Stimulated activated CD4-positive, alpha-beta T cell treated with anti-CD3 and anti-CD28 coated beads, Interleukin-15, amount 100 ng/mL, for 48 hours (primary cell): Measurements from ENCODE around the gene TSSK2.
"Not testable (repeated sequence)": the region's sequence is repeated elsewhere in the genome, so short reads cannot be mapped to it uniquely, and the experiment has no call there.

ENCODE experiments used
- DNase-seq, 2 donors: peaks; one replicate each; pipeline ENCODE4 v3.0.0-alpha.2; 2020; ENCODE audit warnings: low read depth in 2 of 2

Gene TSSK2

GRCh38 chr22:19130959-19131684 lies at the start of gene TSSK2:
TSSK2 (plus strand) TSS chr22:19131308; CDS start chr22:19131400, 92 bp downstream.
- DNase-seq: no peak

DNA sequence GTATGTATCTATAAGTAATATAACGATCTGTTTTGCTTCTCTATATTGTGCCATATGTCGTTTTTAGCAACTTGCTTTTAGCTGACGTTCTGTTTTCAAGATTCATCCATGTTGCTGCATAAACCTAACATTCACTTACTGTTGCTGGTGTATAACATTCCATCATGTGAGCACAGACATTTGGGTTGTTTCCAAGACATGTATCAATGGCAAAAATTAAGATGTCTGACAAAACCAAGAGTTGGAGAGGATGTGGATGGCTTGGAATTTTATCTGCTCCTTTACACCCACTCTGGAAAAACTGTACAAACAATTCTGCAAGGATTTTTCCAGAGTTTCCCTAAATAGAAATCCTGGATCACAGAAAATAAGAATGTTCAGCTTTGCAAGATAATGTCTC lies 49.8 kb upstream of the TSSK2 start:
- no peak for DNase-seq

GRCh38 chr22:19082101-19082500 lies 49.0 kb upstream of the TSSK2 start:
- no peak for DNase-seq

GRCh38 chr22:19082793-19083192 lies 48.3 kb upstream of the TSSK2 start:
- no peak for DNase-seq

DNA sequence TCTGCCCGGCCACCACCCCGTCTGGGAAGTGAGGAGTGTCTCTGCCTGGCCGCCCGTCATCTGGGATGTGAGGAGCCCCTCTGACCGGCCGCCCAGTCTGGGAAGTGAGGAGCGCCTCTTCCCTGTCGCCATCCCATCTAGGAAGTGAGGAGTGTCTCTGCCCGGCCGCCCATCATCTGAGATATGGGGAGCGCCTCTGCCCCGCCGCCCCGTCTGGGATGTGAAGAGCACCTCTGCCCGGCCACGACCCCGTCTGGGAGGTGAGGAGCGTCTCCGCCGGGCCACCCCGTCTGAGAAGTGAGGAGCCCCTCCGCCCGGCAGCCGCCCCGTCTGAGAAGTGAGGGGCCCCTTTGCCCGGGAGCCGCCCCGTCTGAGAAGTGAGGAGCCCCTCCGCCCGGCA lies 47.0 kb upstream of the TSSK2 start:
- DNase-seq: not testable (repeated sequence)

GRCh38 chr22:19084586-19084985 lies 46.5 kb upstream of the TSSK2 start:
- not testable (repeated sequence) for DNase-seq

GRCh38 chr22:19085233-19085718 lies 45.8 kb upstream of the TSSK2 start:
- no peak for DNase-seq

DNA sequence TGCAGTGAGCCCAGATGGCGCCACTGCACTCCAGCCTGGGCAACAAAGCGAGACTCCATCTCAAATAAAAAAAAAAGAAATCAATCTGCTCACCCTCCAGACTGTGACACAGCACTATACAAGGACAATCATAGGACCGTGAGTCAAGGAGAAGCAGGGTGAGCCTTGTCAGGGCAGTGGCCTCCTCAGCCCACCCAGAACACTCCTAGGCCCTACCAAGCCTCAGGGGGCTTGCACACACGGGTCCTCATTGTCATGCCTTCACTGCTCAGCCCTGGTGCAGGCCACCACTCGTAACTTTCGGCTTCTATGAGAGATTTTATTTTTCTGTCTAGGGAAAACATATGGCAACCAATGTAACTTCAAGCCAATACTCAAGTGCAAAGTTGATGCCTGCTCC lies 44.7 kb upstream of the TSSK2 start:
- DNase-seq: no peak

GRCh38 chr22:19086896-19087295 lies 44.2 kb upstream of the TSSK2 start:
- DNase-seq: no peak

DNA sequence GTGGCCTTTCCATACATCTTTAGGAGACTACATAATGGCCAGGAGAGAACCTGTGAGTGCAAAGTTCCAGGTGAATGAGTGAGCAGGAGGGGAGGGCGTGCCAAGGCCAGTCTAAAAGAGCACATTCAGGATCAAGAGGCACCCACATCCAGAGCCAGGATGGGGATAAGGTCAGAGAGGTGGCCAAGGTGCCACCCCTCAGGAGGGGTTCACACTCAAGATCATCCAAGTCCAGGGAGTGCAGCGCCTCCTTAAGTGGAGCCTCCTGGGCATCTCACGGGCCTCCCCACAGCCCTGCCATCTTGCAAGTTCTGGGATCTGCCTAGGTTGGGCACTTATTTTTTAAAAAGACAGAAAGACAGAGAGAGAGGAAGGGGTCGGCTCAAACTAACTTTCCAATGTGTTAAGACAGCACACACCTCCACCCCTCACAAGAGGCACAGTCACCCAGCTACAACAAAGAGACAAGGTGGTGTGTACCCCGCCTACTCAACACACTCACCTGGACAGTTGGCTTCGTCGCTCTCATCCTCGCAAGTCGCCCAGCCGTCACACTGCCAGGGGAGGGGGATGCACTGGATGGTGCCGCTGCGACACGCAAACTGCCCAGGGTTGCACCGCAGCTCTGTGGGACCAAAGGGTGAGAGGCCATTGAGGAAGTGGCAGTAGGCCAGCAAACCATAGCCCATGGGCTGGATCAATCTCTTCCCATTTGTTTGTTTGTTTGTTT lies 42.1 kb upstream of the TSSK2 start:
- no peak for DNase-seq

- DNase-seq: no peak
These were observed 40.9 kb upstream of the TSSK2 start for GRCh38 chr22:19090183-19090582.

DNA sequence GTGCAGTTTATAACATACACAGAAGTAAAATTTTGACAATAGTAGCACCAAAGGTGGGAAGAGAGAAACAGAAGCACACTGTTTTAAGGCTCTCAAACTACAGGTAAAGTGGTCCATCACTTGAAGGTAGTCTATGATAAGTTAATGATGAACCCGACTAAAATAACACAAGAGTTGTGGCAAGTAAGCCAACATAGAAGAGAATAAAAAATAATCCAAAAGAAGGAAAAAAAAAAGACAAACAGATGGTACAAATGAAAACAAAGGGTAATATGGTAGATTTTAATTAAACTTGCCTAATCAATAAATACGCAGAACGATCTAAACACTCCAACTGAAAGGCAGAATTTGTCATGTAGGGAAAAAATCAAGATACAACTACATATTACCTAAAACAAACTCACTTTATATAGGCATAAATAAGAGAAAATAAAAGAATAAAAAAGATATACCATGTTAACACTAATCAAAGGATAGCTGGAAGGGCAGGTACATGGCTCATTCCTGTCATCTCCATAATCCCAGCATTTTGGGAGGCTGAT lies 40.5 kb upstream of the TSSK2 start:
- no peak for DNase-seq

DNA sequence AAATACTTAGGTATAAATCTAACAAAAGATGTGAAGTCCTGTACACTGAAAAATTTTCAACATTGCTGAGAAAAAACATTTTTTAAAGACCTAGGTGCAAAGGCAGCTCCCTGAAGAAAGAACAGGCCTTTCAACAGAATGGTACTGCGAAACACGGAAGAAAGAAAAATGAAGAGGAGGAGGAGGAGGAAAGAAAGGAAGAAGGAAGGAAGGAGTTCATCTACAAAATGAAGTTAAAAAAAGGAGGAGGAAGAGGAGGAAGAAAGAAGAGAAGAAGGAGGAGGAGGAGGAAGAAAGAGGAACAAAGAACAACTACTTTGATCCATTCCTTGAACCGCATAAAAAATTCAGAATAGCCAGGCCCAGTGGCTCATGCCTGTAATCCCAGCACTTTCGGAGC lies 38.4 kb upstream of the TSSK2 start:
- no peak for DNase-seq

- DNase-seq: no peak
These were observed 36.6 kb upstream of the TSSK2 start for GRCh38 chr22:19094393-19094997.

GRCh38 chr22:19096555-19096954 lies 34.6 kb upstream of the TSSK2 start:
- no peak for DNase-seq

GRCh38 chr22:19097518-19097917 lies 33.6 kb upstream of the TSSK2 start:
- DNase-seq: no peak

DNA sequence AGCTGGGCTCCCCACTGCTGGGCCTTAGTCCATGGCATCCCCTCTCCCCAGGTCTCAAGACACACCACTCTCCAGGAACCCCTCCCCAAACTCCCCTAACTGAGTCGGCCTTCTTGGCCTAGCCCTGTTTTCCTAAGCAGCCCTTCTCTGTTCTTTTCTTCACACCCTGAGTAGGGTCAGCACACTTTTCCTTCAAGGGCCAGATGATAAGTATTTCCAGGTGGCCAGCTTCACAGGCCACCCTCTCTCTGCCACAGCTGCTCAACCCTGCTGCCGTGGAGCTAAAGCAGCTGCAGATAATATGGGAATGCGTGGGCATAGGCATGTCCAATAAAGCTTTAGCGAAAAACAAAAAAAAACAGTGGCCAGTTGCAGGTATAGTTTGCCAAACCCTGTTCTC lies 33.0 kb upstream of the TSSK2 start:
- no peak for DNase-seq

DNA sequence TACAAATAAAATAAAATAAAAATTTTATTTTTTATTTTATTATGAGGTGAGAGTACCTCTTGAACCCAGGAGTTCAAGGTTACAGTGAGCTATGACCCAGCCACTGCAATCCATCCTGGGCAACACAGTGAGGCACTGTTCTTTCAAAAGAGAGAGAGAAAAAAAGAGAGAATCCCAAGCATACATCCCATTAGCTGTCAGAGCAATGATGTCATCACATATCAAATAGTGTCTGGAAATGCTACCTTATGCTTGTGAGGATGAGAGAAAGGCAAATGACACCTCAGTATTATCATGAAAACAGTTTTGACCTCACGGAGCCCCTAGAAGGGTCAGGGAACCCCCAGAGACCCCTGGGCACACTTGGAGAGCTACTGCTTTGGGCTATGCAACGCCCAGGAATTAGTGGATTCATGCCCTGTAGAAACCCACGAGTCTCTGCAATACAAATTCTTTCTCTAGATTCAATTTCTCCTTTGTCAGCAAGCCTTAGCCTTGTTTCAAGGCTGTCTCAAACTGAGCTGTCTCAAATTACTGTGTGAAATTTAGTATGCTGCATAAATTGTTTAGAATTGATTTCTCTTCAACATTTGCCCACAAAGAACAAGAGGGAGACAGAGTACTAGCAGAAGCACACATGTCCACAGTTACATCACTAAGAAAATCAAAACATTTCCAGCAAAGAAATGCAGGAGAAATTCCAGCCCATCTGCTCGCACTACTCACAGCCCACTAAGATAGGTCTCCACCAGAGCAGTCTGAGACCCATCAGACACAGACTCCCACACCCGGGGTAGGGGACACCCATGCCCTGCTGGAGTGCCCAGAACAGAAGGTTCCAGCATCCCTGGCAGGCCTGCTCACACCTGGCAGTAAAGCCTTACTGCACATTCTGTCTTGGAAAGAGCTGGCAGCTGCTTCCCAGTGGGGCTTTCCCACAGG lies 27.0 kb upstream of the TSSK2 start:
- DNase-seq: no peak

DNA sequence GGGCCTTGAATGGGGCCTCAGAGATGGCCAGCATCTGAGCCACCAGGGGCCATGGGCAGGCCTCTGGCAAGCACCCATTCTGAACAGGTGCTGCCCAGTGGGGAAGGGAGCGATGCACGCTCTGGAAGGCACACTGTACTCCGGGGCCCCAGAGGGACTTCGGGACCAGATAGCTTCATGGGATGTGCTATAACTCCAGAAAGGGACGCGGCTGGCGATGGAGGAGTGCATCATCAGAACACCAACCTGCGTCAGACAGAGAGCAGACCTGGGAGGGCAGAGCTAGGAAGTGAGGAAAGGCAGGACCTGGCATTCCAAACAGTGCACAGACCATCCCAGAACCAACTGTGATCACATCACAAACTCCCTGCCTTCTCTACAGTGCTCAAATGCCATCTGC lies 25.7 kb upstream of the TSSK2 start:
- DNase-seq: no peak

- no peak for DNase-seq
These were observed 25.0 kb upstream of the TSSK2 start for GRCh38 chr22:19105867-19106802.
